ENCODE data around the gene PPP1R9A. TPM values are rescaled to one million over a fixed set of nuclear protein-coding genes. Genes with fewer than 3 reads are reported as not detected.
A peak's percentile ranks its signal among the peaks of the same experiment; 100 is the strongest.

Gene PPP1R9A
- total RNA-seq, 1 donor from 2014 or later = 57.2 TPM

- no peak overlapping the region for H3K27ac Mint-ChIP-seq
- H3K27me3 Mint-ChIP-seq = no peaks in the 10 kb centered on the region
- no peaks in the 10 kb centered on the region for H3K9me3 Mint-ChIP-seq (ENCODE audit: low read depth)
- no peak for TF ChIP-seq CTCF (IDR thresholded peaks at IDR 0.05; ENCODE audit: unreplicated experiment)
- peaks cover 20% of the 10 kb centered on the region for H3K4me1 Mint-ChIP-seq (ENCODE audit: low read depth)
- DNase-seq (ENCODE audit: low spot score, unreplicated experiment) = no peak
- H3K4me3 Mint-ChIP-seq (ENCODE audit: low read depth) = no peak overlapping the region
- peaks cover 17% of the 10 kb centered on the region for H3K36me3 Mint-ChIP-seq (ENCODE audit: insufficient read depth)
These were observed 360.4 kb downstream of the PPP1R9A start for GRCh38 chr7:95267754-95268153.

- no peaks in the 10 kb centered on the region for H3K27me3 Mint-ChIP-seq
- H3K4me3 Mint-ChIP-seq (ENCODE audit: low read depth) = no peak overlapping the region
- TF ChIP-seq CTCF (IDR thresholded peaks at IDR 0.05; ENCODE audit: unreplicated experiment) = no peak
- DNase-seq (ENCODE audit: low spot score, unreplicated experiment) = no peak
- H3K4me1 Mint-ChIP-seq (ENCODE audit: low read depth) = peaks cover 17% of the 10 kb centered on the region
- H3K36me3 Mint-ChIP-seq (ENCODE audit: insufficient read depth) = peaks cover 23% of the 10 kb centered on the region
- H3K27ac Mint-ChIP-seq = no peak overlapping the region
- H3K9me3 Mint-ChIP-seq (ENCODE audit: low read depth) = no peaks in the 10 kb centered on the region
These were observed 362.2 kb downstream of the PPP1R9A start for GRCh38 chr7:95269640-95270039.

GRCh38 chr7:95276114-95276513 is 368.7 kb downstream of the PPP1R9A start:
- TF ChIP-seq CTCF (IDR thresholded peaks at IDR 0.05; ENCODE audit: unreplicated experiment) = no peak
- H3K4me1 Mint-ChIP-seq (ENCODE audit: low read depth) = no peaks in the 10 kb centered on the region

GRCh38 chr7:95279417-95279816 is 372.0 kb downstream of the PPP1R9A start:
- no peaks in the 10 kb centered on the region for H3K27me3 Mint-ChIP-seq
- TF ChIP-seq CTCF (IDR thresholded peaks at IDR 0.05; ENCODE audit: unreplicated experiment) = no peak
- no peak overlapping the region for H3K4me3 Mint-ChIP-seq (ENCODE audit: low read depth)
- H3K27ac Mint-ChIP-seq = no peak overlapping the region
- no peak for DNase-seq (ENCODE audit: low spot score, unreplicated experiment)
- H3K9me3 Mint-ChIP-seq (ENCODE audit: low read depth) = no peaks in the 10 kb centered on the region
- H3K4me1 Mint-ChIP-seq (ENCODE audit: low read depth) = no peaks in the 10 kb centered on the region
- H3K36me3 Mint-ChIP-seq (ENCODE audit: insufficient read depth) = peaks cover 16% of the 10 kb centered on the region

More at GRCh38 chr7:95276114-95276513, 368.7 kb downstream of the PPP1R9A start:
- Mint-ChIP-seq H3K27ac (no peak overlapping the region), H3K36me3 (ENCODE audit: insufficient read depth) (peaks cover 15% of the 10 kb centered on the region), H3K27me3 (no peaks in the 10 kb centered on the region), H3K9me3 (ENCODE audit: low read depth) (no peaks in the 10 kb centered on the region), H3K4me3 (ENCODE audit: low read depth) (no peak overlapping the region)
- DNase-seq (ENCODE audit: low spot score, unreplicated experiment) = no peak

GRCh38 chr7:95286096-95286495 is 378.7 kb downstream of the PPP1R9A start:
- Mint-ChIP-seq H3K9me3 (ENCODE audit: low read depth) (no peaks in the 10 kb centered on the region), H3K27ac (peak overlapping the region; percentile 1), H3K4me3 (ENCODE audit: low read depth) (no peak overlapping the region), H3K27me3 (no peaks in the 10 kb centered on the region), H3K36me3 (ENCODE audit: insufficient read depth) (peaks cover 33% of the 10 kb centered on the region), H3K4me1 (ENCODE audit: low read depth) (peaks cover 19% of the 10 kb centered on the region)
- no peak for DNase-seq (ENCODE audit: low spot score, unreplicated experiment)
- TF ChIP-seq CTCF (IDR thresholded peaks at IDR 0.05; ENCODE audit: unreplicated experiment) = no peak

Data from progenitor cell of endocrine pancreas (in vitro differentiated cells).